Smooth muscle cell of the umbilical artery (primary cell): Measurements from ENCODE around the gene ZNF98. TPM values are rescaled to one million over a fixed set of nuclear protein-coding genes. Genes with fewer than 3 reads are reported as not detected.

ENCODE experiments used
- total RNA-seq: library from RNA; depleted of rRNA; stranded (reverse); fragments of >200 nt; gene quantifications from 2 replicates; pipeline ENCODE4 v1.2.3, GENCODE V29; 2014

ZNF98 gene
- total RNA-seq = not detected in 2 replicates

GRCh38 chr19:22422211-22422610, at the start of gene ZNF98:
Gene ZNF98, minus strand, starts transcription at chr19:22422346. Its CDS starts 122 bp downstream, at chr19:22422224.

Other genes with a start within 250 kb of the ZNF98 start
- gene ZNF676, start 225.4 kb downstream of the ZNF98 start, total RNA-seq = not detected in 2 replicates
- gene ZNF729, start 135.9 kb downstream of the ZNF98 start, total RNA-seq = not detected in 2 replicates
- under 0.01 and 0.60 TPM in 2 replicates for gene ZNF492, start 212.0 kb upstream of the ZNF98 start, total RNA-seq